ENCODE results near the gene RMDN3. TPM values are rescaled to one million over a fixed set of nuclear protein-coding genes. Genes with fewer than 3 reads are reported as not detected.
A peak's percentile ranks its signal among the peaks of the same experiment; 100 is the strongest.

RMDN3 gene
- total RNA-seq, 1 donor from 2014 or later: 30.2 TPM

DNA sequence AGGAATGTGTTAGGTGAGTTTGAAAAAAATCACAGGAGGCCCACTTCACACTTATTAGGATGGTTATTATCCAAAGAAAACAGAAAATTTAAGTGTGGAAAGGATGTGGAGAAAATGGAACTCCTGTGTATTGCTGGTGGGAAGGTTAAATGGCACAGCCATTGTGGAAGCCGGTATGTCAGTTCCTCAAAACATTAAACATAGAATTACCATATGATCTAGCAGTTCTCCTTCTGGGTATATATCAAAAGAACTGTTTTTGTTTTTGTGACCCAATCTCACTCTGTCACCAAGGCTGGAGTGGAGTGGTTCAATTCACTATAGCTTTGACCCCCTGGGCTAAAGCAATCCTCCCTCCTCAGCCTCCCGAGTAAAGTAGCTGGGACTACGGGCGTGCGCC, 41.5 kb upstream of the RMDN3 start:
- Mint-ChIP-seq H3K36me3 (ENCODE audit: unreplicated experiment) (peaks cover 14% of the 10 kb centered on the region), H3K27me3 (ENCODE audit: unreplicated experiment) (no peaks in the 10 kb centered on the region), H3K27ac (ENCODE audit: unreplicated experiment) (no peak overlapping the region), H3K4me1 (ENCODE audit: unreplicated experiment) (peaks cover 16% of the 10 kb centered on the region), H3K9me3 (ENCODE audit: unreplicated experiment) (no peaks in the 10 kb centered on the region), H3K4me3 (ENCODE audit: unreplicated experiment) (no peak overlapping the region)
- TF ChIP-seq, protein P1, sequence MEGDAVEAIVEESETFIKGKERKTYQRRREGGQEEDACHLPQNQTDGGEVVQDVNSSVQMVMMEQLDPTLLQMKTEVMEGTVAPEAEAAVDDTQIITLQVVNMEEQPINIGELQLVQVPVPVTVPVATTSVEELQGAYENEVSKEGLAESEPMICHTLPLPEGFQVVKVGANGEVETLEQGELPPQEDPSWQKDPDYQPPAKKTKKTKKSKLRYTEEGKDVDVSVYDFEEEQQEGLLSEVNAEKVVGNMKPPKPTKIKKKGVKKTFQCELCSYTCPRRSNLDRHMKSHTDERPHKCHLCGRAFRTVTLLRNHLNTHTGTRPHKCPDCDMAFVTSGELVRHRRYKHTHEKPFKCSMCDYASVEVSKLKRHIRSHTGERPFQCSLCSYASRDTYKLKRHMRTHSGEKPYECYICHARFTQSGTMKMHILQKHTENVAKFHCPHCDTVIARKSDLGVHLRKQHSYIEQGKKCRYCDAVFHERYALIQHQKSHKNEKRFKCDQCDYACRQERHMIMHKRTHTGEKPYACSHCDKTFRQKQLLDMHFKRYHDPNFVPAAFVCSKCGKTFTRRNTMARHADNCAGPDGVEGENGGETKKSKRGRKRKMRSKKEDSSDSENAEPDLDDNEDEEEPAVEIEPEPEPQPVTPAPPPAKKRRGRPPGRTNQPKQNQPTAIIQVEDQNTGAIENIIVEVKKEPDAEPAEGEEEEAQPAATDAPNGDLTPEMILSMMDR (IDR thresholded peaks at IDR 0.05): no peak
- no peak for DNase-seq (ENCODE audit: extremely low spot score, unreplicated experiment)

DNA sequence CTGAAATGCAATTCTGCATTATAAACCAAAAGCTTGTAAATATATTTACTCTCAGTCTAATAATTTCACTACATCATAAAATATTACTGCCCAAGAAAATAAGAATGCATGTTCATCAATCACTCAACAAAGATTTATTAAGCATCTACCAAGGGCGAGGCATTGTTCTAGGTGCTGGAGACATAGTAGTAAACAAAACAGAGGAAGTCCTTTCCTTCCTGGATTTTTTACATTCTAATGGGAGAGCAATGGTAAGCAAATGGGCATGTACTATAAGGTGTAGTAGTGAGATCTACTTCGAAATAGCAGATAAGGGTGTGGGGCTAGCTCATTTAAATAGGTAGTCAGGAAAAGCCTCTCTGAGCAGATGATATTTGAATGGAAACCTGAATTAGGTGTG, 41.0 kb upstream of the RMDN3 start:
- TF ChIP-seq, protein P1 (IDR thresholded peaks at IDR 0.05): no peak
- Mint-ChIP-seq H3K27ac (ENCODE audit: unreplicated experiment) (no peak overlapping the region), H3K36me3 (ENCODE audit: unreplicated experiment) (peaks cover 12% of the 10 kb centered on the region), H3K9me3 (ENCODE audit: unreplicated experiment) (no peaks in the 10 kb centered on the region), H3K27me3 (ENCODE audit: unreplicated experiment) (no peaks in the 10 kb centered on the region), H3K4me3 (ENCODE audit: unreplicated experiment) (no peak overlapping the region), H3K4me1 (ENCODE audit: unreplicated experiment) (peaks cover 16% of the 10 kb centered on the region)
- no peak for DNase-seq (ENCODE audit: extremely low spot score, unreplicated experiment)

DNA sequence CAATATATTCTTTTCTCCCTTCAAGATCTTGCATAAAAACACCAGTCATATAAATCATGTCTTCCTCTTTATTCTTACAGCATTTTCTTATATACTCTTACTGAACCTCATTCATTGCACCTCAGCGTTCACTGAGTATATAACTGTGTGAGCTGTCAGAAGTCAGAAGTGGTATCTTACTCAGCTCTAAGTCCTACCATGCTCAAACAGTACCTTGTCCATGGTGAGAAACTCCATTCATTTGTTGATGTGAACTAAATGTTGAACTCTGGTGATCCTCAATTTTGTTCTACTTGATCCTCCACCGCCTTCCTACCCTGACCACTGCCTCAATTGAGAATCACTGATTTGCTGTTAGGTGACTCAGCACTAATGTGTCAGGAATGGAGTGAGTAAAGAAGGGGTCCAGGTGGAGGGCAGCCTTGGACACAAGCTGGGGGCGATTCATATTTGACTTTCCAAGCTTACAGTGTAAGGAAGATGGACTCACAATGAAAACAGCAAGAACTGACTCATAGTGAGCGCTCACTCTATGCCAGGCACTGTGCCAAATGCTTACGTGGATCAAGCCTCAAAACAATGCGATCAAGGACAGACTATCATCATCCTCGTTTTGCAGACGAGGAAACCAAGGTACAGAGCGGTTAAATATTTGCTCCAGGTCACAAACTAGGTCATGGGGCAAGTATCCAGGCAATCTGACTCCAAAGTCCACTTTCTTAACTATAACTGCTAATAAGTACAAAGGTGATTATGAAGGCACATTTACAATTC, 38.3 kb upstream of the RMDN3 start:
- Mint-ChIP-seq H3K9me3 (ENCODE audit: unreplicated experiment) (no peaks in the 10 kb centered on the region), H3K4me1 (ENCODE audit: unreplicated experiment) (peaks cover 21% of the 10 kb centered on the region), H3K4me3 (ENCODE audit: unreplicated experiment) (no peak overlapping the region), H3K36me3 (ENCODE audit: unreplicated experiment) (peaks cover 8% of the 10 kb centered on the region), H3K27me3 (ENCODE audit: unreplicated experiment) (no peaks in the 10 kb centered on the region), H3K27ac (ENCODE audit: unreplicated experiment) (peak overlapping the region; percentile 67)
- TF ChIP-seq, protein P1 (IDR thresholded peaks at IDR 0.05): no peak
- no peak for DNase-seq (ENCODE audit: extremely low spot score, unreplicated experiment)

DNA sequence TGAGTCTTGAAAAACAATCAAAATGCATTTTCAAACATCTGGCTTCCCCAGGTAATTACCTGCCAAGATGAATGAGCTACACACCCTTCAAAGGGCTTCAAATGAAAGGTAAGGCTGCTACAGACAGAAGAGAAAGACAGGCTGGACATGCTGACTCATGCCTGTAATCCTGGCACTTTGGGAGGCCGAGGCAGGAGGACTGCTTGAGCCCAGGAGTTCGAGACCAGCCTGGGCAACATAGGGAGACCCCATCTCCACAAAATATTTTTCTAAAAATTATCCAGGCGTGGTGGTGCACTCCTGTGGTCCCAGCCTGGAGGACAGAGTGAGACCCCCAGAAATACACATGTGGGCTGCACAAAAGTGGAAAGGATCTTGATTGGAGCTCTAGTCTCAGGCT, 37.3 kb upstream of the RMDN3 start:
- TF ChIP-seq, protein P1 (IDR thresholded peaks at IDR 0.05): no peak
- H3K27me3 Mint-ChIP-seq (ENCODE audit: unreplicated experiment): no peaks in the 10 kb centered on the region
- H3K4me3 Mint-ChIP-seq (ENCODE audit: unreplicated experiment): no peak overlapping the region
- peaks cover 28% of the 10 kb centered on the region for H3K4me1 Mint-ChIP-seq (ENCODE audit: unreplicated experiment)
- DNase-seq (ENCODE audit: extremely low spot score, unreplicated experiment): no peak
- H3K27ac Mint-ChIP-seq (ENCODE audit: unreplicated experiment): peak overlapping the region; percentile 34
- H3K36me3 Mint-ChIP-seq (ENCODE audit: unreplicated experiment): peaks cover 4% of the 10 kb centered on the region
- H3K9me3 Mint-ChIP-seq (ENCODE audit: unreplicated experiment): no peaks in the 10 kb centered on the region

DNA sequence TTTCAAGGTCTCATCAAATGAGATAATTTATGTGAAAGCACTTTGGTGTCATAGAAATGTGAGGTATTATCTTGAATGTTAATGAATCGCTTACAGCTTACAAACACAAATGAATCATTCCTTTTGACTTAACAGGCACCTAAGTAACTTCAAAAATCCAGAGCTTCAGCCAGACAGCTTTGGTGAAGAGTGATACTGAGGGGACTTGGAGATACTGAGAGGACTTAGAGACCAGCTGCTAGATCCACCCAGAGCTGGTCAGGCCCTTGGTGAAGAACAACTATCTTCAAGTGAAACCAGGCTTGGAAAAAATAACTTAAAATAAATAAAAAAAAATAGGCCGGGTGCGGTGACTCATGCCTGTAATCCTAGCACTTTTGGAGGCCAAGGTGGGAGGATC, 35.7 kb upstream of the RMDN3 start:
- H3K36me3 Mint-ChIP-seq (ENCODE audit: unreplicated experiment): peaks cover 4% of the 10 kb centered on the region
- DNase-seq (ENCODE audit: extremely low spot score, unreplicated experiment): no peak
- H3K27ac Mint-ChIP-seq (ENCODE audit: unreplicated experiment): no peak overlapping the region
- TF ChIP-seq, protein P1 (IDR thresholded peaks at IDR 0.05): no peak
- no peaks in the 10 kb centered on the region for H3K27me3 Mint-ChIP-seq (ENCODE audit: unreplicated experiment)
- H3K4me3 Mint-ChIP-seq (ENCODE audit: unreplicated experiment): no peak overlapping the region
- no peaks in the 10 kb centered on the region for H3K9me3 Mint-ChIP-seq (ENCODE audit: unreplicated experiment)
- H3K4me1 Mint-ChIP-seq (ENCODE audit: unreplicated experiment): peaks cover 40% of the 10 kb centered on the region

All from osteocyte (in vitro differentiated cells).